Measurements from ENCODE around the gene G3BP1.

The G3BP1 gene

GRCh38 chr5:151787817-151788216 lies 16.1 kb downstream of the G3BP1 start:
- no peak for TF ChIP-seq CTCF (IDR thresholded peaks at IDR 0.05; ENCODE audit: low read depth, low read length)
- in situ Hi-C loops (cut with HindIII; ENCODE audit: low sequenced_read_pairs), result no loop called here
- DNase-seq (ENCODE audit: low read depth, low spot score), result no peak
- H3K4me3 ChIP-seq (ENCODE audit: low read depth, low read length), result no peak overlapping the region

GRCh38 chr5:151793358-151793757 lies 21.6 kb downstream of the G3BP1 start:
- H3K4me3 ChIP-seq (ENCODE audit: low read depth, low read length), result no peak overlapping the region
- TF ChIP-seq CTCF (IDR thresholded peaks at IDR 0.05; ENCODE audit: low read depth, low read length), result no peak
- no peak for DNase-seq (ENCODE audit: low read depth, low spot score)
- in situ Hi-C loops (cut with HindIII; ENCODE audit: low sequenced_read_pairs), result no loop called here

- in situ Hi-C loops (cut with HindIII; ENCODE audit: low sequenced_read_pairs), result no loop called here
- no peak for TF ChIP-seq CTCF (IDR thresholded peaks at IDR 0.05; ENCODE audit: low read depth, low read length)
- no peak for DNase-seq (ENCODE audit: low read depth, low spot score)
- H3K4me3 ChIP-seq (ENCODE audit: low read depth, low read length), result no peak overlapping the region
Observed at GRCh38 chr5:151795426-151795825, 23.7 kb downstream of the G3BP1 start.

- DNase-seq (ENCODE audit: low read depth, low spot score), result no peak
- in situ Hi-C loops (cut with HindIII; ENCODE audit: low sequenced_read_pairs), result no loop called here
- TF ChIP-seq CTCF (IDR thresholded peaks at IDR 0.05; ENCODE audit: low read depth, low read length), result no peak
- H3K4me3 ChIP-seq (ENCODE audit: low read depth, low read length), result no peak overlapping the region
Observed at GRCh38 chr5:151798674-151799073, 26.9 kb downstream of the G3BP1 start.

GRCh38 chr5:151799407-151799806 lies 27.7 kb downstream of the G3BP1 start:
- no peak overlapping the region for H3K4me3 ChIP-seq (ENCODE audit: low read depth, low read length)
- peak; percentile 28 for DNase-seq (ENCODE audit: low read depth, low spot score)
- no peak for TF ChIP-seq CTCF (IDR thresholded peaks at IDR 0.05; ENCODE audit: low read depth, low read length)
- in situ Hi-C loops (cut with HindIII; ENCODE audit: low sequenced_read_pairs), result no loop called here

GRCh38 chr5:151800532-151800931 lies 28.8 kb downstream of the G3BP1 start:
- in situ Hi-C loops (cut with HindIII; ENCODE audit: low sequenced_read_pairs), result no loop called here
- H3K4me3 ChIP-seq (ENCODE audit: low read depth, low read length), result no peak overlapping the region
- DNase-seq (ENCODE audit: low read depth, low spot score), result no peak
- no peak for TF ChIP-seq CTCF (IDR thresholded peaks at IDR 0.05; ENCODE audit: low read depth, low read length)

Data from astrocyte of the spinal cord (primary cell).